ENCODE data around the gene DNASE2. TPM values are rescaled to one million over a fixed set of nuclear protein-coding genes. Genes with fewer than 3 reads are reported as not detected.

DNASE2 gene
- total RNA-seq, 1 donor from 2014 or later = 21.5 TPM

GRCh38 chr19:12838886-12839756 is 42.1 kb downstream of the DNASE2 start:
- H3K27ac Mint-ChIP-seq = peak overlapping the region; percentile 30
- H3K4me1 Mint-ChIP-seq = peaks cover 20% of the 10 kb centered on the region
- H3K27me3 Mint-ChIP-seq = peaks cover 68% of the 10 kb centered on the region
- peak; percentile 72 for DNase-seq
- H3K4me3 Mint-ChIP-seq = peak overlapping the region; percentile 74
- intact Hi-C loops (cut with micrococcal nuclease) = loop anchor here (2.0 to 5.0 kb wide), 4 partner anchors 42 to 258 kb away; partner anchors contain the start of genes DNASE2 and HOOK2
- H3K36me3 Mint-ChIP-seq (ENCODE audit: low read depth) = no peaks in the 10 kb centered on the region
- no peaks in the 10 kb centered on the region for H3K9me3 Mint-ChIP-seq

GRCh38 chr19:12838182-12838885 is 42.9 kb downstream of the DNASE2 start, which contains the start of gene MAST1:
Gene MAST1 (plus strand): TSS chr19:12838515. CDS start chr19:12838573, 58 bp downstream.
- Mint-ChIP-seq H3K36me3 (ENCODE audit: low read depth) (no peaks in the 10 kb centered on the region), H3K9me3 (no peaks in the 10 kb centered on the region), H3K4me3 (peak within 1 kb of the TSS; percentile 74), H3K27me3 (peaks cover 69% of the 10 kb centered on the region), H3K4me1 (peaks cover 21% of the 10 kb centered on the region), H3K27ac (peak within 1 kb of the TSS; percentile 30)
- intact Hi-C loops (cut with micrococcal nuclease) = loop anchor here (2.0 to 5.0 kb wide), 4 partner anchors 42 to 259 kb away; partner anchors contain the start of genes DNASE2 and HOOK2
- peak; percentile 88 for DNase-seq

GRCh38 chr19:12837225-12837624 is 44.0 kb downstream of the DNASE2 start:
- H3K4me1 Mint-ChIP-seq = peaks cover 26% of the 10 kb centered on the region
- intact Hi-C loops (cut with micrococcal nuclease) = loop anchor here (5.0 kb wide), 3 partner anchors 60 to 260 kb away; partner anchors contain the start of gene HOOK2
- no peak overlapping the region for H3K27ac Mint-ChIP-seq
- peaks cover 4% of the 10 kb centered on the region for H3K9me3 Mint-ChIP-seq
- no peak overlapping the region for H3K4me3 Mint-ChIP-seq
- DNase-seq = no peak
- H3K36me3 Mint-ChIP-seq (ENCODE audit: low read depth) = peaks cover 2% of the 10 kb centered on the region
- peaks cover 71% of the 10 kb centered on the region for H3K27me3 Mint-ChIP-seq

GRCh38 chr19:12836529-12836863 is 44.8 kb downstream of the DNASE2 start:
- Mint-ChIP-seq H3K27ac (no peak overlapping the region), H3K9me3 (peaks cover 5% of the 10 kb centered on the region), H3K4me1 (peaks cover 28% of the 10 kb centered on the region), H3K36me3 (ENCODE audit: low read depth) (peaks cover 2% of the 10 kb centered on the region), H3K4me3 (no peak overlapping the region), H3K27me3 (peaks cover 73% of the 10 kb centered on the region)
- DNase-seq = no peak
- intact Hi-C loops (cut with micrococcal nuclease) = loop anchor here (5.0 kb wide), 3 partner anchors 59 to 261 kb away; partner anchors contain the start of gene HOOK2

- H3K9me3 Mint-ChIP-seq = peaks cover 5% of the 10 kb centered on the region
- intact Hi-C loops (cut with micrococcal nuclease) = loop anchor here (5.0 kb wide), 3 partner anchors 58 to 262 kb away; partner anchors contain the start of gene HOOK2
- H3K27ac Mint-ChIP-seq = no peak overlapping the region
- peak; percentile 78 for DNase-seq
- H3K27me3 Mint-ChIP-seq = peaks cover 69% of the 10 kb centered on the region
- no peak overlapping the region for H3K4me3 Mint-ChIP-seq
- H3K4me1 Mint-ChIP-seq = peaks cover 22% of the 10 kb centered on the region
- H3K36me3 Mint-ChIP-seq (ENCODE audit: low read depth) = peaks cover 2% of the 10 kb centered on the region
These were observed 46.1 kb downstream of the DNASE2 start for GRCh38 chr19:12834976-12835757.

GRCh38 chr19:12834566-12834943 is 46.7 kb downstream of the DNASE2 start, which contains the start of gene RTBDN:
Gene RTBDN (minus strand): TSS chr19:12834579. CDS start chr19:12829979, 4,600 bp downstream.
- Mint-ChIP-seq H3K9me3 (peaks cover 5% of the 10 kb centered on the region), H3K4me1 (peaks cover 21% of the 10 kb centered on the region), H3K27ac (no peak within 1 kb of the TSS), H3K4me3 (peak within 1 kb of the TSS; percentile 44), H3K27me3 (peaks cover 70% of the 10 kb centered on the region), H3K36me3 (ENCODE audit: low read depth) (peaks cover 2% of the 10 kb centered on the region)
- intact Hi-C loops (cut with micrococcal nuclease) = no loop called here
- DNase-seq = no peak

GRCh38 chr19:12833738-12834565 is 47.3 kb downstream of the DNASE2 start:
- H3K27me3 Mint-ChIP-seq = peaks cover 67% of the 10 kb centered on the region
- peak; percentile 74 for DNase-seq
- peaks cover 2% of the 10 kb centered on the region for H3K36me3 Mint-ChIP-seq (ENCODE audit: low read depth)
- peaks cover 5% of the 10 kb centered on the region for H3K9me3 Mint-ChIP-seq
- peaks cover 15% of the 10 kb centered on the region for H3K4me1 Mint-ChIP-seq
- H3K4me3 Mint-ChIP-seq = peak overlapping the region; percentile 34
- no peak overlapping the region for H3K27ac Mint-ChIP-seq
- intact Hi-C loops (cut with micrococcal nuclease) = no loop called here

GRCh38 chr19:12833418-12833737 is 47.9 kb downstream of the DNASE2 start:
- DNase-seq = no peak
- Mint-ChIP-seq H3K9me3 (peaks cover 5% of the 10 kb centered on the region), H3K27me3 (peaks cover 69% of the 10 kb centered on the region), H3K4me1 (peaks cover 14% of the 10 kb centered on the region), H3K4me3 (peak overlapping the region; percentile 44), H3K36me3 (ENCODE audit: low read depth) (peaks cover 2% of the 10 kb centered on the region), H3K27ac (no peak overlapping the region)
- intact Hi-C loops (cut with micrococcal nuclease) = no loop called here

- DNase-seq = peak; percentile 81
- H3K27ac Mint-ChIP-seq = no peak overlapping the region
- H3K4me3 Mint-ChIP-seq = no peak overlapping the region
- intact Hi-C loops (cut with micrococcal nuclease) = no loop called here
- peaks cover 22% of the 10 kb centered on the region for H3K4me1 Mint-ChIP-seq
- H3K27me3 Mint-ChIP-seq = peaks cover 56% of the 10 kb centered on the region
- peaks cover 5% of the 10 kb centered on the region for H3K9me3 Mint-ChIP-seq
- peaks cover 2% of the 10 kb centered on the region for H3K36me3 Mint-ChIP-seq (ENCODE audit: low read depth)
These were observed 52.8 kb downstream of the DNASE2 start for GRCh38 chr19:12828494-12828893.

GRCh38 chr19:12825254-12826131 is 55.8 kb downstream of the DNASE2 start:
- no peaks in the 10 kb centered on the region for H3K9me3 Mint-ChIP-seq
- H3K4me1 Mint-ChIP-seq = peaks cover 11% of the 10 kb centered on the region
- H3K4me3 Mint-ChIP-seq = peak overlapping the region; percentile 59
- H3K27me3 Mint-ChIP-seq = peaks cover 38% of the 10 kb centered on the region
- no peak overlapping the region for H3K27ac Mint-ChIP-seq
- H3K36me3 Mint-ChIP-seq (ENCODE audit: low read depth) = no peaks in the 10 kb centered on the region
- peak; percentile 76 for DNase-seq
- intact Hi-C loops (cut with micrococcal nuclease) = no loop called here

Data from activated CD4-positive, alpha-beta T cell treated with anti-CD3 and anti-CD28 coated beads, Interleukin-2, amount 10 ng/mL, durations not matched to agents 24 days and 14 days (primary cell).